Activated naive CD8-positive, alpha-beta T cell treated with anti-CD3 and anti-CD28 coated beads, Interleukin-2, amount 10 ng/mL, durations not matched to agents 7 days and 5 days (primary cell): ENCODE measurements around the gene RBL2. TPM values are rescaled to one million over a fixed set of nuclear protein-coding genes. Genes with fewer than 3 reads are reported as not detected.

Experiments used
- ATAC-seq: fragments of 150-1000 bp; cut with Tn5 transposase; one replicate; pipeline ENCODE4 v1.10.0; 2021; ENCODE audit warnings: low read depth, moderate library complexity
- POLR2A ChIA-PET: fragments of 350-600 bp; sonication (Branson Sonifier 250); formaldehyde crosslinking; loops from one replicate; lab custom pipeline; 2021; ENCODE audit warnings: antibody characterized with exemption; lab: Charles Lee
- DNase-seq: peaks from one replicate; pipeline ENCODE4 v3.0.0; 2021
- H3K27ac Mint-ChIP-seq: one replicate; pipeline ENCODE4 v1.8.0; 2022; ENCODE audit warnings: mild to moderate bottlenecking, mixed read lengths
- H3K27me3 Mint-ChIP-seq: one replicate; pipeline ENCODE4 v1.8.0; 2022; ENCODE audit warnings: mild to moderate bottlenecking, moderate library complexity, mixed read lengths
- H3K36me3 Mint-ChIP-seq: one replicate; pipeline ENCODE4 v1.8.0; 2021; ENCODE audit warnings: mild to moderate bottlenecking, mixed read lengths
- H3K4me1 Mint-ChIP-seq: one replicate; pipeline ENCODE4 v1.8.0; 2021; ENCODE audit warnings: mixed read lengths
- H3K4me3 Mint-ChIP-seq: one replicate; pipeline ENCODE4 v1.8.0; 2022; ENCODE audit warnings: mild to moderate bottlenecking, moderate library complexity, mixed read lengths
- H3K9me3 Mint-ChIP-seq: one replicate; pipeline ENCODE4 v1.8.0; 2021; ENCODE audit warnings: mixed read lengths
- total RNA-seq, 2 experiments: library from RNA; stranded (reverse); gene quantifications; one replicate each; pipeline ENCODE4 v1.2.3, GENCODE V29; 2021

Gene RBL2
- total RNA-seq, 2 experiments from 2014 or later, result 248 to 263 TPM

GRCh38 chr16:53428681-53429080, 5.6 kb upstream of the RBL2 start:
- Mint-ChIP-seq H3K4me3 (no peak overlapping the region), H3K9me3 (peaks cover 15% of the 10 kb centered on the region), H3K36me3 (peaks cover 20% of the 10 kb centered on the region), H3K4me1 (no peaks in the 10 kb centered on the region), H3K27me3 (no peaks in the 10 kb centered on the region), H3K27ac (no peak overlapping the region)
- POLR2A ChIA-PET, result interaction anchor here (0.7 kb wide), 1 partner anchor 29 kb away, joined by 3 read pairs; no protein-coding TSS in a partner anchor
- DNase-seq, result no peak
- ATAC-seq, result no peak

GRCh38 chr16:53429221-53429943, 4.9 kb upstream of the RBL2 start:
- Mint-ChIP-seq H3K4me3 (no peak overlapping the region), H3K4me1 (peaks cover 2% of the 10 kb centered on the region), H3K27me3 (no peaks in the 10 kb centered on the region), H3K9me3 (peaks cover 13% of the 10 kb centered on the region), H3K36me3 (peaks cover 15% of the 10 kb centered on the region), H3K27ac (no peak overlapping the region)
- POLR2A ChIA-PET, result interaction anchor here (0.7 kb wide), 1 partner anchor 28 kb away, joined by 3 read pairs; no protein-coding TSS in a partner anchor
- ATAC-seq, result no peak
- DNase-seq, result no peak

DNA sequence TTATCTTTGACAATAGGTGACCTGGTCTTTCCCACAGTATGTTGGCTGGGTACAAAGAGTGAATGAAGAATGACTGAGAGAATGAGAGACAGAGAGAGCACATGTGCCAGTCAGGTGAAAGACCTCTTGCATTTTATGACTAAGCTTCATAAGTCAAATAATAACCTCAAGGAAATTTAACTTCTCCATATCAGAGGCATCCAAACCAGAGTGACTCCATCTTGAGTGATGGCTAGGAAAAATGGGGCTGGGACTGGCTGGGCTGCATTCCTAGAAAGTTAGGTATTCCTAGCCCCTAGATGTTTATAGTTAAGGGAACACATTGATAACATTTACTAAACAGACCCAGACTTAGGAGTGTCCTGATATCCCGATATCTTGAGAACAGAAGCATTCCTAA, 3.9 kb upstream of the RBL2 start:
- POLR2A ChIA-PET, result no interaction called here
- ATAC-seq, result no peak
- H3K4me3 Mint-ChIP-seq, result no peak overlapping the region
- no peak for DNase-seq
- H3K9me3 Mint-ChIP-seq, result peaks cover 11% of the 10 kb centered on the region
- H3K27ac Mint-ChIP-seq, result no peak overlapping the region
- H3K36me3 Mint-ChIP-seq, result peaks cover 13% of the 10 kb centered on the region
- no peaks in the 10 kb centered on the region for H3K27me3 Mint-ChIP-seq
- H3K4me1 Mint-ChIP-seq, result peaks cover 3% of the 10 kb centered on the region

DNA sequence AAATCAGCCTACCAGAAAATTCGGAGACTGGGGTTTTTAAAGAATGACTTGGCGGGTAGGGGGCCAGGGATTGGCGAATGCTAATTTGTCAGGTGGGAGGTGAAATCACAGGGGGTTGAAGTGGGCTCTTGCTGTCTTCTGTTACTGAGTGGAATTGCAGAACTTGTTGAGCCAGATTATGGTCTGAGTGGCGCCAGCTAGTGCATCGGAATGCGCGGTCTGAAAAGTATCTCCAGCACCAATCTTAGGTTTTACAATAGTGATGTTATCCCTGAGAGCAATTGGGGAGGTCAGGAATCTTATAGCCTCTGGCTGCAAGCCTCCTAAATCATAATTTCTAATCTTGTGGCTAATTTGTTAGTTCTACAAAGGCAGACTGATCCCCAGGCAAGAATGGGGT, 762 bp upstream of the RBL2 start:
- Mint-ChIP-seq H3K27me3 (no peaks in the 10 kb centered on the region), H3K4me1 (peaks cover 23% of the 10 kb centered on the region), H3K36me3 (peaks cover 17% of the 10 kb centered on the region), H3K9me3 (peaks cover 8% of the 10 kb centered on the region), H3K4me3 (peak overlapping the region; percentile 84), H3K27ac (peak overlapping the region; percentile 85)
- DNase-seq, result no peak
- POLR2A ChIA-PET, result interaction anchor here (0.6 to 8.8 kb wide), 8 partner anchors 9 to 374 kb away, joined by 3 to 183 read pairs (median 6); partner anchors contain the start of gene AKTIP
- no peak for ATAC-seq

GRCh38 chr16:53433930-53434376, 318 bp upstream of the RBL2 start:
- Mint-ChIP-seq H3K36me3 (peaks cover 19% of the 10 kb centered on the region), H3K4me1 (peaks cover 25% of the 10 kb centered on the region), H3K4me3 (peak overlapping the region; percentile 84), H3K27ac (peak overlapping the region; percentile 85), H3K9me3 (peaks cover 8% of the 10 kb centered on the region), H3K27me3 (no peaks in the 10 kb centered on the region)
- DNase-seq, result no peak
- POLR2A ChIA-PET, result interaction anchor here (0.6 to 8.8 kb wide), 9 partner anchors 9 to 374 kb away, joined by 3 to 183 read pairs (median 5); partner anchors contain the start of gene AKTIP
- ATAC-seq, result no peak

- peak; percentile 61 for ATAC-seq
- Mint-ChIP-seq H3K4me3 (peak overlapping the region; percentile 92), H3K4me1 (peaks cover 27% of the 10 kb centered on the region), H3K27me3 (no peaks in the 10 kb centered on the region), H3K27ac (peak overlapping the region; percentile 94), H3K36me3 (peaks cover 20% of the 10 kb centered on the region), H3K9me3 (peaks cover 1% of the 10 kb centered on the region)
- POLR2A ChIA-PET, result interaction anchor here (1.0 to 8.8 kb wide), 11 partner anchors 10 to 305 kb away, joined by 3 to 183 read pairs (median 5); partner anchors contain the start of gene AKTIP
- DNase-seq, result peak; percentile 73
These were observed 906 bp downstream of the RBL2 start for GRCh38 chr16:53435066-53435688.

GRCh38 chr16:53440125-53440524, 5.9 kb downstream of the RBL2 start:
- Mint-ChIP-seq H3K27me3 (no peaks in the 10 kb centered on the region), H3K27ac (no peak overlapping the region), H3K9me3 (peaks cover 1% of the 10 kb centered on the region), H3K4me1 (peaks cover 29% of the 10 kb centered on the region), H3K4me3 (no peak overlapping the region), H3K36me3 (peaks cover 53% of the 10 kb centered on the region)
- DNase-seq (no peak), ATAC-seq (no peak)
- POLR2A ChIA-PET, result interaction anchor here (1.5 to 8.8 kb wide), 2 partner anchors 12 to 63 kb away, joined by 4 to 183 read pairs; partner anchors contain the start of gene AKTIP

GRCh38 chr16:53445534-53445933, 11.3 kb downstream of the RBL2 start:
- Mint-ChIP-seq H3K36me3 (peaks cover 62% of the 10 kb centered on the region), H3K27ac (peak overlapping the region; percentile 51), H3K27me3 (no peaks in the 10 kb centered on the region), H3K9me3 (peaks cover 1% of the 10 kb centered on the region), H3K4me3 (peak overlapping the region; percentile 2), H3K4me1 (peaks cover 28% of the 10 kb centered on the region)
- DNase-seq (no peak), ATAC-seq (peak; percentile 51)
- POLR2A ChIA-PET, result interaction anchor here (16.2 kb wide), 1 partner anchor 9 kb away, joined by 183 read pairs; the partner anchor contains the start of gene RBL2

DNA sequence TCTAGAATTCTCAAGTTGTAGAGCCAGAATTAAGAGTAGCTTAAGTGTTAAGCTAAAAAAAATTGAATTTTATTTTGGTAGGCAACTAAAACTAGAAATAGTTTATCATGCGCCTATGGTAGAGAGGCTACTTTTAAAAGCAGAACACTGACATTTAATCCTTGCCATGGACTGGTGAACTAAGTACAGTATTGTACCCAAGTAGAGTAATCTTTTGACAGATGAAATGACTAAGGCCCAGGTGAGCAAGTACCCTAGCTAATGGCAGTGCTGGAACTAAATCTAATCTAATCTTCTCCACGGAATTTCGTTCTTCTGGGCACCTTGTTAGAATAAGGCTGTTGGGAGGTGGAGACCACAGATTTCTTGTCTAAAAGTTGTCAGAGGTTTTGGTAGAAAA, 11.8 kb downstream of the RBL2 start:
- H3K4me1 Mint-ChIP-seq, result peaks cover 26% of the 10 kb centered on the region
- H3K27me3 Mint-ChIP-seq, result no peaks in the 10 kb centered on the region
- peaks cover 1% of the 10 kb centered on the region for H3K9me3 Mint-ChIP-seq
- DNase-seq (no peak), ATAC-seq (no peak)
- H3K4me3 Mint-ChIP-seq, result peak overlapping the region; percentile 17
- peak overlapping the region; percentile 51 for H3K27ac Mint-ChIP-seq
- POLR2A ChIA-PET, result interaction anchor here (1.3 to 16.2 kb wide), 2 partner anchors 9 to 11 kb away, joined by 3 to 183 read pairs; partner anchors contain the start of gene RBL2
- peaks cover 60% of the 10 kb centered on the region for H3K36me3 Mint-ChIP-seq

DNA sequence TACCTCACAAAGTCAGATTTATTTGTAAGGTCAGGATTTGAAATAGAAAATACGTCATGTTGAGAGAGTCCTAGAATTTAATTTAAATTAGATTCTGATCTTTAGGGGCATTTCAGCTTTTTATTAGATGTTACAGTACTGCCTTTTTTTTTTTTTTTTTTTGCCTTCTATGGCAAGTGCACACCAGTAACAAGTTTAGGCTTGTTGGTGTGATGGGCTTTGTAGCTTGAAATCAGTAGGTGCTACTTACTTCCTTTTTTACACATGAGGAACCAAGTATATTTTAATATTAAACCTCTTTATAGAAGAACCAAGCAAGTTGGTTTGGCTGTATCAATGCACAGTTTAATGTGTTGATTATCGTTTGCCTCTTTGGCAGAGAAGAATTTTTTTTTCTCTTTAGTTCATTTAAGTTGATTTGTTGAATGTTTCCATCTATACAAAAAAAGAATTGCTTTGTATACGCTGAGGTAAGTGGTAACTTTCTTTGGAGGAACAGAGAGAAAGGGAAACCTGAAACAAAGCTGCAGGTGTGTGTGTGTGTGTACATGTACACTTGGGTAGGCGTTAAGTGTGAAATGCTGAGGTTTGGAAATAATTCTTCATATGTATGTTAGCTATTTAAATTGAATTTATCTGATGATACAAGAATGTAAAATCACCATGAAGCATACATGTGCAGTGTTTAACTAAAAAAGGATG, 15.7 kb downstream of the RBL2 start:
- POLR2A ChIA-PET, result interaction anchor here (0.6 to 16.2 kb wide), 3 partner anchors 13 to 52 kb away, joined by 3 to 183 read pairs (median 29); partner anchors contain the start of genes AKTIP and RBL2

DNA sequence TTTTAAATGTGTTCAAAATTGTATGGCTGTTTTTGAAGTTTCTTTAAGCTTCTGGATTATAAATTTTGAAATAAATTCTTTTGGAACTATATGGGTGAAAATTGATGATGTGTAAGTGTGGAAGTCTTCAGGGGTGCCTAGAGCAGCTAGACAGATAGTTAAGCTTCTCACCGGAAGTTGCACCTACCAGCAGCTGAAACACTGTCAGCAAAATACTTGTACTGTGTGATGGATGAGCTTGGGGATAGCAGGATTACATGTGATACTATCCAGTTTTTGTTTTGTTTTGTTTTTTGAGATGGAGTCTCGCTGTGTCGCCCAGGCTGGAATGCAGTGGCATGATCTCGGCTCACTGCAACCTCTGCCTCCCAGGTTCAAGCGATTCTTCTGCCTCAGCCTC, 19.7 kb downstream of the RBL2 start:
- no peak for DNase-seq
- Mint-ChIP-seq H3K36me3 (peaks cover 54% of the 10 kb centered on the region), H3K27me3 (no peaks in the 10 kb centered on the region), H3K27ac (peak overlapping the region; percentile 72), H3K4me1 (peaks cover 71% of the 10 kb centered on the region), H3K9me3 (no peaks in the 10 kb centered on the region), H3K4me3 (peak overlapping the region; percentile 51)
- POLR2A ChIA-PET, result interaction anchor here (1.5 to 16.2 kb wide), 2 partner anchors 17 to 50 kb away, joined by 4 to 183 read pairs; partner anchors contain the start of genes AKTIP and RBL2
- ATAC-seq, result peak; percentile 24

More for the DNA sequence above, 15.7 kb downstream of the RBL2 start:
- no peak for ATAC-seq
- peaks cover 48% of the 10 kb centered on the region for H3K36me3 Mint-ChIP-seq
- H3K9me3 Mint-ChIP-seq, result no peaks in the 10 kb centered on the region
- H3K27me3 Mint-ChIP-seq, result no peaks in the 10 kb centered on the region
- DNase-seq, result no peak
- H3K4me1 Mint-ChIP-seq, result peaks cover 49% of the 10 kb centered on the region
- peak overlapping the region; percentile 73 for H3K27ac Mint-ChIP-seq
- peak overlapping the region; percentile 75 for H3K4me3 Mint-ChIP-seq

- H3K27ac Mint-ChIP-seq, result peak overlapping the region; percentile 86
- peaks cover 73% of the 10 kb centered on the region for H3K4me1 Mint-ChIP-seq
These were observed 22.4 kb downstream of the RBL2 start for GRCh38 chr16:53456625-53457024.

More at GRCh38 chr16:53456625-53457024, 22.4 kb downstream of the RBL2 start:
- Mint-ChIP-seq H3K36me3 (peaks cover 63% of the 10 kb centered on the region), H3K4me3 (peak overlapping the region; percentile 84), H3K9me3 (no peaks in the 10 kb centered on the region), H3K27me3 (no peaks in the 10 kb centered on the region)
- ATAC-seq, result peak; percentile 60
- POLR2A ChIA-PET, result interaction anchor here (1.1 to 16.2 kb wide), 6 partner anchors 8 to 401 kb away, joined by 3 to 183 read pairs (median 6); partner anchors contain the start of genes AKTIP and RBL2
- no peak for DNase-seq
